HEK293T (cell line): ENCODE measurements around the gene ADAM22.

ENCODE experiments used
- CTCF ChIA-PET: fragments of 350-600 bp; formaldehyde crosslinking; extraction: SDS; loops from one replicate; lab custom pipeline; 2021; ENCODE audit warnings: antibody characterized with exemption, inconsistent platforms; lab: Yijun Ruan, JAX
- POLR2A ChIA-PET: fragments of 350-600 bp; formaldehyde crosslinking; extraction: SDS; loops from one replicate; lab custom pipeline; 2020; ENCODE audit warnings: antibody characterized with exemption, inconsistent platforms; lab: Yijun Ruan, JAX
- DNase-seq: peaks from one replicate; pipeline ENCODE4 v3.0.0; 2012; ENCODE audit warnings: mixed read lengths; ENCODE audit errors: extremely low spot score
- ARNT ChIP-seq: fragments of 450-650 bp; IDR thresholded peaks from 2 replicates; pipeline ENCODE4 v1.6.1; 2017; ENCODE audit warnings: mild to moderate bottlenecking
- BHLHE40 ChIP-seq: fragments of 450-650 bp; IDR thresholded peaks from 2 replicates; pipeline ENCODE4 v1.6.1; 2016; ENCODE audit warnings: mild to moderate bottlenecking, moderate library complexity, borderline replicate concordance
- CTBP1 ChIP-seq: fragments of 450-650 bp; IDR thresholded peaks from 2 replicates; pipeline ENCODE4 v1.6.1; 2016; ENCODE audit warnings: borderline replicate concordance
- ELF4 ChIP-seq: fragments of 450-650 bp; IDR thresholded peaks from 2 replicates; pipeline ENCODE4 v1.6.1; 2017; ENCODE audit warnings: antibody characterized with exemption
- FOXA1 ChIP-seq: fragments of 450-650 bp; IDR thresholded peaks from 2 replicates; pipeline ENCODE4 v1.6.1; 2016; ENCODE audit warnings: mild to moderate bottlenecking
- FOXK2 ChIP-seq: fragments of 450-650 bp; IDR thresholded peaks from 2 replicates; pipeline ENCODE4 v1.6.1; 2016; ENCODE audit warnings: mild to moderate bottlenecking
- FOXM1 ChIP-seq: fragments of 450-650 bp; IDR thresholded peaks from 2 replicates; pipeline ENCODE4 v1.6.1; 2017; ENCODE audit warnings: mild to moderate bottlenecking, borderline replicate concordance
- HDGF ChIP-seq: fragments of 450-650 bp; IDR thresholded peaks from 2 replicates; pipeline ENCODE4 v1.6.1; 2017; ENCODE audit warnings: antibody characterized with exemption, borderline replicate concordance
- L3MBTL2 ChIP-seq: fragments of 450-650 bp; conservative IDR thresholded peaks from 2 replicates; pipeline ENCODE4 v1.6.1; 2016; ENCODE audit warnings: mild to moderate bottlenecking
- LEF1 ChIP-seq: fragments of 450-650 bp; IDR thresholded peaks from 2 replicates; pipeline ENCODE4 v1.6.1; 2017; ENCODE audit warnings: mild to moderate bottlenecking, borderline replicate concordance
- NFRKB ChIP-seq: fragments of 450-650 bp; IDR thresholded peaks from 2 replicates; pipeline ENCODE4 v1.6.1; 2016; ENCODE audit warnings: mild to moderate bottlenecking, moderate library complexity
- SP1 ChIP-seq: fragments of 450-650 bp; IDR thresholded peaks from 2 replicates; pipeline ENCODE4 v1.6.1; 2017
- SUZ12 ChIP-seq: fragments of 450-650 bp; IDR thresholded peaks from 2 replicates; pipeline ENCODE4 v1.6.1; 2016; ENCODE audit warnings: mild to moderate bottlenecking
- TARDBP ChIP-seq: fragments of 450-650 bp; IDR thresholded peaks from 2 replicates; pipeline ENCODE4 v1.6.1; 2016
- ZNF384 ChIP-seq: fragments of 450-650 bp; IDR thresholded peaks from 2 replicates; pipeline ENCODE4 v1.6.1; 2016
- TF ChIP-seq, protein P1 (sequence below): fragments of 450-650 bp; IDR thresholded peaks from 2 replicates; pipeline ENCODE4 v1.6.1; 2016

ADAM22 gene

GRCh38 chr7:88208521-88208920, 274.5 kb downstream of the ADAM22 start:
- ChIA-PET POLR2A (interaction anchor here (2.3 kb wide), 1 partner anchor 12 kb away, joined by 5 read pairs; the partner anchor contains the start of gene SRI), CTCF (no interaction called here)
- DNase-seq: no peak
- TF ChIP-seq LEF1 (no peak), ELF4 (no peak), BHLHE40 (no peak), FOXA1 (no peak), SP1 (no peak), CTBP1 (no peak), FOXK2 (no peak), SUZ12 (no peak), L3MBTL2 (no peak), ZNF384 (no peak), FOXM1 (no peak), HDGF (no peak), ARNT (no peak), NFRKB (no peak), TARDBP (no peak)
- TF ChIP-seq, protein P1, sequence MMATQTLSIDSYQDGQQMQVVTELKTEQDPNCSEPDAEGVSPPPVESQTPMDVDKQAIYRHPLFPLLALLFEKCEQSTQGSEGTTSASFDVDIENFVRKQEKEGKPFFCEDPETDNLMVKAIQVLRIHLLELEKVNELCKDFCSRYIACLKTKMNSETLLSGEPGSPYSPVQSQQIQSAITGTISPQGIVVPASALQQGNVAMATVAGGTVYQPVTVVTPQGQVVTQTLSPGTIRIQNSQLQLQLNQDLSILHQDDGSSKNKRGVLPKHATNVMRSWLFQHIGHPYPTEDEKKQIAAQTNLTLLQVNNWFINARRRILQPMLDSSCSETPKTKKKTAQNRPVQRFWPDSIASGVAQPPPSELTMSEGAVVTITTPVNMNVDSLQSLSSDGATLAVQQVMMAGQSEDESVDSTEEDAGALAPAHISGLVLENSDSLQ: no peak

DNA sequence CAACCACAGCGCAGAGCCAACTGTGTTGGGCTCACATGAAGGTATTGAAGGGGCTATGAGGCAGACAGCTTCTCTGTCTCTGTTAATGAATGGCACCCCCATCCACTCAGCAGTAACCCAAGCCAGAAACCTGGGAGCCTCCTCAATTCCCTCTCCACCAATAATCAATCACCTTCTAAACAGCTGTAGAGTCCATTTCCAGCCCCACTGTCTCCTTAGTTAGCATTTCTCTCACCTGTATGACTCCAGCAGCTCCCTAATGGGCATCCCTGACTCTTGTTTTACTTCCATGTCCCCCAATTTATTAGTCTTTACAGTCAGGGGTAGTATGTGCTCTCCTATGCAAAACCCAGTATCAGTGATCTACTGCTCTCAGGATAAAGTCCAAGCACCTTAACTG, 278.9 kb downstream of the ADAM22 start:
- CTCF ChIA-PET: interaction anchor here (0.8 kb wide), 1 partner anchor 44 kb away, joined by 3 read pairs; no protein-coding TSS in a partner anchor
- DNase-seq: no peak
- POLR2A ChIA-PET: no interaction called here
- TF ChIP-seq CTBP1: no peak
- TF ChIP-seq FOXM1: no peak
- TF ChIP-seq TARDBP: no peak

- ChIA-PET POLR2A (no interaction called here), CTCF (no interaction called here)
- TF ChIP-seq CTBP1 (no peak), ZNF384 (no peak), ELF4 (no peak), SP1 (no peak)
- no peak for DNase-seq
These were observed 280.4 kb downstream of the ADAM22 start for GRCh38 chr7:88214456-88214855.

GRCh38 chr7:88215295-88215694, 281.2 kb downstream of the ADAM22 start:
- TF ChIP-seq SP1: no peak
- no peak for TF ChIP-seq BHLHE40
- POLR2A ChIA-PET: no interaction called here
- no peak for DNase-seq
- CTCF ChIA-PET: no interaction called here

DNA sequence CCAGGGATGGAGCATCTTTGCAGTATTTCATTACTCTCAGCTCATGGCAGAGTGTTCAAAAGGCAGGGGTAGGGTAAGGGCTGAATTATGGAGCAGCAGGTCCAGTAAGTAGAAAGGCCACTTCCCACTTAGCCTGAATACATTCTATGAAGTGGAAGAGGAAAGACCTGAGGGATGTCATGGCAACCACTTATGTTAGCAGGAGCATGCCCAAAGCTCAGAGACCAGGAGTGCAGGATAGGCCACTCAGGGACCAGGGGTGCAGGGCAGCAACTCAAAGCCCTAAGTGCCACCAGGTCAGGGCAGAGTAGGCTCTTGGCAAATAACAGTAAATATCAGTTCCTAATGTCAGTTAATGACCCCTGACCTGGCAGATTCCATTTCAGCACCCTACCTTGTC, 282.2 kb downstream of the ADAM22 start:
- POLR2A ChIA-PET: no interaction called here
- CTCF ChIA-PET: no interaction called here
- no peak for TF ChIP-seq ARNT
- TF ChIP-seq HDGF: no peak
- TF ChIP-seq FOXM1: no peak
- no peak for TF ChIP-seq LEF1
- no peak for TF ChIP-seq FOXA1
- TF ChIP-seq SUZ12: no peak
- no peak for TF ChIP-seq ZNF384
- no peak for TF ChIP-seq TARDBP
- no peak for TF ChIP-seq ELF4
- TF ChIP-seq NFRKB: no peak
- TF ChIP-seq L3MBTL2: no peak
- TF ChIP-seq, protein P1: no peak
- TF ChIP-seq SP1: no peak
- no peak for TF ChIP-seq FOXK2
- DNase-seq: no peak

DNA sequence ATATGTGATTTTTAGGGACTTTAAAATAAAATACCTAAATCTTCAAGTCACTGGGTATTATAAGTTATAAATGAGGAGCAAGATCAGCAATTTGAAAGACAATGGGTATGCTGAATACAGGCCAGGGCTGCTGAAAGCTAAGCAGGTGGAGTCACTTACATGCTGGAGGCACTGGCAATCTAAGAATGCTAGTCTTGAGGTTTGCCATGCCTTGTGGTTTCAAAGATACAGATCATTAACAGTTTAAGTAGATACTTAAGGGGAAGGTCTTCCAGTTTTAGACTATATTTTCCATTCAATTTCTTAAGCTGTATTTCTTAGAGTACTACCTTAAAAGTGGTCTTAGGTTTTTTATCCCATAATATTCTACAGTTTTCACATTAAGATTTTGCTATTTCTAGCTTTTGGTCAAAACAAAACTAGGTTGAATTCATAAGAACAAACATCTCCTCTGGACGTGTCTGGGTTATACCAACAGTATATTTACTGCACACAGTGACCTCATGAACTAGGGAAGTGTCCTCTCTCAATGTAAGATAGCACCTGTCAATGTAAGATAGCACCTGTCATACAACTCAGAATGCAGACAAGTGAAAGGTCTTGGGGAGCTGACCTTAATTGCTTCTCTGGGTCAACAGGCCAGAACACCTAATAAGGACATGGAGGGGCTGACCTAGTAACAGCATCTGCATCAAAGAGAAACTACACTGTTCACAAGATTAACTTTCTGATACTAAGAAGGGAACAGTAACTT, 283.8 kb downstream of the ADAM22 start:
- no peak for TF ChIP-seq ARNT
- no peak for TF ChIP-seq ZNF384
- no peak for TF ChIP-seq LEF1
- DNase-seq: no peak
- CTCF ChIA-PET: no interaction called here
- POLR2A ChIA-PET: no interaction called here

DNA sequence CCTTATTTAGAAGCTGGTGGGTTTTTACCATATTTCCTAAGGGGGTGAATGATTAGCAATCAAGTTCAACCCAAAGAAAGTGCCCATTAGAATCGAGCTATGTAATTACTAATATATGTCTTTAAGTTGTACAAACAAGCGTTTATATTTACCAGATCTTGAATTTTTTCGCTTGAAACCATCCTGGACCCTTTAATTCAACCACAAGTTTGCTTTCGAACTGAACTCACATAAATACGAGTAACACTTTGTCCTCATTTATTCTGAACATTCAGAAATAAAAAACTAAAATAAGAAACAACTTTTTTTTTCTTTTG, 284.3 kb downstream of the ADAM22 start:
- no peak for TF ChIP-seq FOXM1
- TF ChIP-seq ARNT: no peak
- TF ChIP-seq LEF1: no peak
- TF ChIP-seq FOXA1: no peak
- TF ChIP-seq TARDBP: no peak
- TF ChIP-seq ZNF384: no peak
- ChIA-PET CTCF (no interaction called here), POLR2A (no interaction called here)
- DNase-seq: no peak
